HepG2 (cell line): Measurements from ENCODE around the gene KRTAP5-6. TPM values are rescaled to one million over a fixed set of nuclear protein-coding genes. Genes with fewer than 3 reads are reported as not detected.

Experiments
- ADNP ChIP-seq: sonication (generic); formaldehyde crosslinking; IDR thresholded peaks from 2 replicates; pipeline ENCODE4 v1.4.0; 2020; ENCODE audit warnings: missing genetic modification reagents
- AGO2 ChIP-seq: fragments of 200-400 bp; formaldehyde crosslinking; optimal IDR thresholded peaks from 2 replicates; pipeline ENCODE3; 2017; ENCODE audit warnings: mild to moderate bottlenecking, low read depth, low read length, moderate library complexity
- CREB1 ChIP-seq, 2 experiments: fragments of 450-650 bp in 1 of 2; IDR thresholded peaks; 2 replicates each; pipeline ENCODE4 v1.6.1; 2016 to 2017; ENCODE audit warnings: control low read depth in 1 of 2, mild to moderate bottlenecking in 1 of 2, missing compliant biosample characterization in 1 of 2, missing genetic modification characterization in 1 of 2
- EED ChIP-seq: sonication (generic); formaldehyde crosslinking; IDR thresholded peaks from 2 replicates; pipeline ENCODE4 v1.5.0; 2020; ENCODE audit warnings: mild to moderate bottlenecking, missing genetic modification reagents
- GABPB1 ChIP-seq: IDR thresholded peaks from 2 replicates; pipeline ENCODE4 v1.6.1; 2016; ENCODE audit warnings: mild to moderate bottlenecking, missing genetic modification reagents, moderate library complexity, missing compliant biosample characterization
- HIVEP1 ChIP-seq: sonication (generic); formaldehyde crosslinking; IDR thresholded peaks from 2 replicates; pipeline ENCODE4 v1.4.0; 2020; ENCODE audit warnings: mild to moderate bottlenecking, missing genetic modification reagents
- PHB2 ChIP-seq: fragments of 450-650 bp; IDR thresholded peaks from 2 replicates; pipeline ENCODE4 v1.6.1; 2018; ENCODE audit not compliant: partially characterized antibody
- REPIN1 ChIP-seq: sonication (generic); formaldehyde crosslinking; IDR thresholded peaks from 2 replicates; pipeline ENCODE4 v1.8.0; 2022; ENCODE audit warnings: missing genetic modification reagents, low read depth, mild to moderate bottlenecking, borderline replicate concordance
- TAF1 ChIP-seq: sonication (generic); formaldehyde crosslinking; IDR thresholded peaks from 2 replicates; pipeline ENCODE4 v1.4.0; 2020; ENCODE audit warnings: missing genetic modification reagents
- ZMYM3 ChIP-seq: sonication (generic); formaldehyde crosslinking; IDR thresholded peaks from 2 replicates; pipeline ENCODE4 v1.5.1; 2020; ENCODE audit warnings: mild to moderate bottlenecking, missing genetic modification reagents
- ZNF546 ChIP-seq: sonication (generic); formaldehyde crosslinking; conservative IDR thresholded peaks from 2 replicates; pipeline ENCODE4 v1.8.1; 2023; ENCODE audit warnings: mild to moderate bottlenecking, missing genetic modification reagents
- ZNF550 ChIP-seq: sonication (generic); formaldehyde crosslinking; IDR thresholded peaks from 2 replicates; pipeline ENCODE4 v1.4.0; 2020; ENCODE audit warnings: mild to moderate bottlenecking, missing genetic modification reagents, borderline replicate concordance
- ZNF713 ChIP-seq: sonication (generic); formaldehyde crosslinking; IDR thresholded peaks from 2 replicates; pipeline ENCODE4 v1.4.0; 2020; ENCODE audit warnings: mild to moderate bottlenecking, missing genetic modification reagents
- ZNF720 ChIP-seq: sonication (generic); formaldehyde crosslinking; IDR thresholded peaks from 2 replicates; pipeline ENCODE4 v1.4.0; 2020; ENCODE audit warnings: missing genetic modification reagents
- polyA plus RNA-seq, 8 experiments: library from polyadenylated mRNA; depleted of rRNA in 3 of 8; stranded (reverse) in 7 of 8; unstranded in 1 of 8; fragments of >200 nt; fragmentation: Illumina TruSeq in 4 of 8; extraction: Trizol in 4 of 8; gene quantifications; 2 replicates each; pipeline versions ENCODE4 v1.2.1 to v1.2.3, GENCODE V29; 2011 to 2016; ENCODE audit warnings: low read depth in 4 of 8, missing spikeins in 1 of 8, mixed read lengths in 1 of 8; ENCODE audit not compliant: insufficient read depth in 1 of 8
- total RNA-seq, 5 experiments: library from RNA; depleted of rRNA; stranded (reverse); fragments of >200 nt; fragmentation: Illumina TruSeq; extraction: Trizol; gene quantifications; 2 replicates each; pipeline ENCODE4 v1.2.3, GENCODE V29; 2016; ENCODE audit warnings: low read depth in 1 of 5
- TF ChIP-seq, protein P1 (sequence below): sonication (generic); formaldehyde crosslinking; IDR thresholded peaks from 2 replicates; pipeline ENCODE4 v1.8.0; 2022; ENCODE audit warnings: missing genetic modification reagents, mild to moderate bottlenecking, inconsistent platforms, borderline replicate concordance
- TF ChIP-seq, protein P2 (sequence below): sonication (generic); formaldehyde crosslinking; IDR thresholded peaks from 2 replicates; pipeline ENCODE4 v1.4.0; 2020; ENCODE audit warnings: missing genetic modification reagents
- TF ChIP-seq, protein P3 (sequence below): IDR thresholded peaks from 2 replicates; pipeline ENCODE4 v1.6.1; 2016; ENCODE audit warnings: mild to moderate bottlenecking
- TF ChIP-seq, protein P4 (sequence below): sonication (generic); formaldehyde crosslinking; IDR thresholded peaks from 2 replicates; pipeline ENCODE4 v1.9.0; 2021; ENCODE audit warnings: missing genetic modification reagents, mild to moderate bottlenecking, borderline replicate concordance
- TF ChIP-seq, protein P5 (sequence below): sonication (generic); formaldehyde crosslinking; IDR thresholded peaks from 2 replicates; pipeline ENCODE4 v1.4.0; 2020; ENCODE audit warnings: low read depth, mild to moderate bottlenecking, missing genetic modification reagents
- TF ChIP-seq, protein P6 (sequence below): sonication (generic); formaldehyde crosslinking; IDR thresholded peaks from 2 replicates; pipeline ENCODE4 v1.5.0; 2020; ENCODE audit warnings: mild to moderate bottlenecking, missing genetic modification reagents

The KRTAP5-6 gene
- total and polyA plus RNA-seq, 2 of the 13 experiments (the other 11 are each of a cell fraction or from before 2014, with no cell fraction given), result not detected

DNA sequence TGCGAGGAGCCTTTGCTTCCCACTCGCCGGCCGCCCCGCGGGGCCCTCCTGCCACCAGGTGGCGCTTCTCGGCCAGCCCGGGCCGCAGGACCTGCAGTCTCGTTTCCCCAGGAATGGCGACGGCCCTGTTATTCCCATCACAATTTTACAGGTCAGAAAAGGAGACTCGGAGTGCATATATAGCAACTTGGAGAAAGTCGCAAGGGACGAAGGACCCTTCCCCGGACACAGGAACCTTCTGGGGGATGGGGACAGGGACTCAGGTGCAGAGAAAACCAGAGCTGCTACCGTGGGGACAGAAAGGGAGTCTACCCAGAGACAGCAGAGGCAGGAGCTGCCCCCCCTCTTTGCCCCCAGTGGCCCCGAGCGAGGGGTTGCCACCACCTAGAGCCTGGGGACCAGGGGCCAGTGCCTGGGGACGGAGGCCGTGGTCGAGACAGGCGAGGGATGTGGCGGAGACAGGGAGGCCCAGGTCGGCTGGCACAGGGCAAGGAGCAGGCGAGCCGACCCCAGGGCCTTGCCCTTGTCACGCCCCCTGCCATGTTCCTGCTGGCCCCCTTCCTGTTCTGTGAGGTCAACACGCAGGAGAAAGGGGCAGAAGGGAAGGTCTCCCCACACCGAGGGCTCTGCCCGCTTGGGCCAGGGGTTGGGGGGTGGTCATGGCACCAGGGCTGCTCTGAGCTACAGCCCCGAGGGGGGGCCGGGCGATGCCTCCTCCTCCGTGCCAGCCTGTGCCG, 3.5 kb upstream of the KRTAP5-6 start (continued):
- TF ChIP-seq, protein P1, sequence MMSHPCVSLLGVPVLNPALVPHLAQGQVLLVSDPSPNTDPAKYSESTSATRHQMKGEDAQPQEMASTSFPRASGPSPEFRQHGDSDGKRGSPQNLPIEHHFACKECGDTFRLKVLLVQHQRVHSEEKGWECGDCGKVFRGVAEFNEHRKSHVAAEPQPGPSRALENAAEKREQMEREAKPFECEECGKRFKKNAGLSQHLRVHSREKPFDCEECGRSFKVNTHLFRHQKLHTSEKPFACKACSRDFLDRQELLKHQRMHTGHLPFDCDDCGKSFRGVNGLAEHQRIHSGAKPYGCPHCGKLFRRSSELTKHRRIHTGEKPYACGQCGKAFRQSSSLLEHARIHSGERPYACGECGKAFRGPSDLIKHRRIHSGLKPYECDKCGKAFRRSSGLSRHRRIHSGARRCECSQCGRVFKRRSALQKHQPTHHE, result no peak
- TF ChIP-seq, protein P2, sequence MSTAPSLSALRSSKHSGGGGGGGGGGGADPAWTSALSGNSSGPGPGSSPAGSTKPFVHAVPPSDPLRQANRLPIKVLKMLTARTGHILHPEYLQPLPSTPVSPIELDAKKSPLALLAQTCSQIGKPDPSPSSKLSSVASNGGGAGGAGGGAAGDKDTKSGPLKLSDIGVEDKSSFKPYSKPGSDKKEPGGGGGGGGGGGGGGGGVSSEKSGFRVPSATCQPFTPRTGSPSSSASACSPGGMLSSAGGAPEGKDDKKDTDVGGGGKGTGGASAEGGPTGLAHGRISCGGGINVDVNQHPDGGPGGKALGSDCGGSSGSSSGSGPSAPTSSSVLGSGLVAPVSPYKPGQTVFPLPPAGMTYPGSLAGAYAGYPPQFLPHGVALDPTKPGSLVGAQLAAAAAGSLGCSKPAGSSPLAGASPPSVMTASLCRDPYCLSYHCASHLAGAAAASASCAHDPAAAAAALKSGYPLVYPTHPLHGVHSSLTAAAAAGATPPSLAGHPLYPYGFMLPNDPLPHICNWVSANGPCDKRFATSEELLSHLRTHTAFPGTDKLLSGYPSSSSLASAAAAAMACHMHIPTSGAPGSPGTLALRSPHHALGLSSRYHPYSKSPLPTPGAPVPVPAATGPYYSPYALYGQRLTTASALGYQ (CRISPR knock-in tag), result no peak
- TF ChIP-seq ZNF546 (CRISPR knock-in tag) (no peak), TAF1 (CRISPR knock-in tag) (peak; percentile 53; the same call in 1 of the 2 replicates), AGO2 (peak; percentile 35), GABPB1 (CRISPR knock-in tag) (peak; percentile 54; the same call in 1 of the 2 replicates), ZNF713 (CRISPR knock-in tag) (no peak), EED (CRISPR knock-in tag) (no peak), PHB2 (no peak), ZNF720 (CRISPR knock-in tag) (no peak), ZMYM3 (CRISPR knock-in tag) (peak; percentile 27; the same call in 1 of the 2 replicates), REPIN1 (CRISPR knock-in tag) (peak; percentile 68; the same call in 1 of the 2 replicates), HIVEP1 (CRISPR knock-in tag) (no peak; the same call in 1 of the 2 replicates), ADNP (CRISPR knock-in tag) (no peak), CREB1 (IDR thresholded peaks at IDR 0.05) (no peak), CREB1 (CRISPR knock-in tag; IDR thresholded peaks at IDR 0.05) (no peak), ZNF550 (CRISPR knock-in tag) (no peak)
- TF ChIP-seq, protein P3, sequence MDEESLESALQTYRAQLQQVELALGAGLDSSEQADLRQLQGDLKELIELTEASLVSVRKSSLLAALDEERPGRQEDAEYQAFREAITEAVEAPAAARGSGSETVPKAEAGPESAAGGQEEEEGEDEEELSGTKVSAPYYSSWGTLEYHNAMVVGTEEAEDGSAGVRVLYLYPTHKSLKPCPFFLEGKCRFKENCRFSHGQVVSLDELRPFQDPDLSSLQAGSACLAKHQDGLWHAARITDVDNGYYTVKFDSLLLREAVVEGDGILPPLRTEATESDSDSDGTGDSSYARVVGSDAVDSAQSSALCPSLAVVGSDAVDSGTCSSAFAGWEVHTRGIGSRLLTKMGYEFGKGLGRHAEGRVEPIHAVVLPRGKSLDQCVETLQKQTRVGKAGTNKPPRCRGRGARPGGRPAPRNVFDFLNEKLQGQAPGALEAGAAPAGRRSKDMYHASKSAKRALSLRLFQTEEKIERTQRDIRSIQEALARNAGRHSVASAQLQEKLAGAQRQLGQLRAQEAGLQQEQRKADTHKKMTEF, result 0 out of 2 replicates have a peak, but pooled peaks have one; percentile 22
- TF ChIP-seq, protein P4, sequence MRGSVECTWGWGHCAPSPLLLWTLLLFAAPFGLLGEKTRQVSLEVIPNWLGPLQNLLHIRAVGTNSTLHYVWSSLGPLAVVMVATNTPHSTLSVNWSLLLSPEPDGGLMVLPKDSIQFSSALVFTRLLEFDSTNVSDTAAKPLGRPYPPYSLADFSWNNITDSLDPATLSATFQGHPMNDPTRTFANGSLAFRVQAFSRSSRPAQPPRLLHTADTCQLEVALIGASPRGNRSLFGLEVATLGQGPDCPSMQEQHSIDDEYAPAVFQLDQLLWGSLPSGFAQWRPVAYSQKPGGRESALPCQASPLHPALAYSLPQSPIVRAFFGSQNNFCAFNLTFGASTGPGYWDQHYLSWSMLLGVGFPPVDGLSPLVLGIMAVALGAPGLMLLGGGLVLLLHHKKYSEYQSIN (CRISPR knock-in tag), result no peak
- TF ChIP-seq, protein P5, sequence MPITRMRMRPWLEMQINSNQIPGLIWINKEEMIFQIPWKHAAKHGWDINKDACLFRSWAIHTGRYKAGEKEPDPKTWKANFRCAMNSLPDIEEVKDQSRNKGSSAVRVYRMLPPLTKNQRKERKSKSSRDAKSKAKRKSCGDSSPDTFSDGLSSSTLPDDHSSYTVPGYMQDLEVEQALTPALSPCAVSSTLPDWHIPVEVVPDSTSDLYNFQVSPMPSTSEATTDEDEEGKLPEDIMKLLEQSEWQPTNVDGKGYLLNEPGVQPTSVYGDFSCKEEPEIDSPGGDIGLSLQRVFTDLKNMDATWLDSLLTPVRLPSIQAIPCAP, result no peak
- TF ChIP-seq, protein P6, sequence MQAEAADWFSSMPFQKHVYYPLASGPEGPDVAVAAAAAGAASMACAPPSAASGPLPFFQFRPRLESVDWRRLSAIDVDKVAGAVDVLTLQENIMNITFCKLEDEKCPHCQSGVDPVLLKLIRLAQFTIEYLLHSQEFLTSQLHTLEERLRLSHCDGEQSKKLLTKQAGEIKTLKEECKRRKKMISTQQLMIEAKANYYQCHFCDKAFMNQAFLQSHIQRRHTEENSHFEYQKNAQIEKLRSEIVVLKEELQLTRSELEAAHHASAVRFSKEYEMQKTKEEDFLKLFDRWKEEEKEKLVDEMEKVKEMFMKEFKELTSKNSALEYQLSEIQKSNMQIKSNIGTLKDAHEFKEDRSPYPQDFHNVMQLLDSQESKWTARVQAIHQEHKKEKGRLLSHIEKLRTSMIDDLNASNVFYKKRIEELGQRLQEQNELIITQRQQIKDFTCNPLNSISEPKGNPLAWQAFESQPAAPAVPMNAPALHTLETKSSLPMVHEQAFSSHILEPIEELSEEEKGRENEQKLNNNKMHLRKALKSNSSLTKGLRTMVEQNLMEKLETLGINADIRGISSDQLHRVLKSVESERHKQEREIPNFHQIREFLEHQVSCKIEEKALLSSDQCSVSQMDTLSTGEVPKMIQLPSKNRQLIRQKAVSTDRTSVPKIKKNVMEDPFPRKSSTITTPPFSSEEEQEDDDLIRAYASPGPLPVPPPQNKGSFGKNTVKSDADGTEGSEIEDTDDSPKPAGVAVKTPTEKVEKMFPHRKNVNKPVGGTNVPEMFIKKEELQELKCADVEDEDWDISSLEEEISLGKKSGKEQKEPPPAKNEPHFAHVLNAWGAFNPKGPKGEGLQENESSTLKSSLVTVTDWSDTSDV (CRISPR knock-in tag), result no peak
